GM18951 (cell line): ENCODE data around the gene HOXA6.

Experiments
- POLR2A ChIP-seq: IDR thresholded peaks from 4 replicates; pipeline ENCODE4 v1.6.1; 2011; ENCODE audit warnings: mild to moderate bottlenecking; ENCODE audit not compliant: insufficient read length, insufficient read depth; ENCODE audit errors: extremely low read depth
- in situ Hi-C: fragments of 300-500 bp; cut with MboI; formaldehyde crosslinking; loops from one replicate; pipeline ENCODE4 v1.12.0; 2022; ENCODE audit warnings: low sequenced_read_pairs, mixed read lengths, inconsistent platforms; ENCODE audit not compliant: unreplicated experiment

The HOXA6 gene

GRCh38 chr7:27166531-27167505, 19.2 kb upstream of the HOXA6 start:
- TF ChIP-seq POLR2A, result no peak
- in situ Hi-C loops, result no loop called here

DNA sequence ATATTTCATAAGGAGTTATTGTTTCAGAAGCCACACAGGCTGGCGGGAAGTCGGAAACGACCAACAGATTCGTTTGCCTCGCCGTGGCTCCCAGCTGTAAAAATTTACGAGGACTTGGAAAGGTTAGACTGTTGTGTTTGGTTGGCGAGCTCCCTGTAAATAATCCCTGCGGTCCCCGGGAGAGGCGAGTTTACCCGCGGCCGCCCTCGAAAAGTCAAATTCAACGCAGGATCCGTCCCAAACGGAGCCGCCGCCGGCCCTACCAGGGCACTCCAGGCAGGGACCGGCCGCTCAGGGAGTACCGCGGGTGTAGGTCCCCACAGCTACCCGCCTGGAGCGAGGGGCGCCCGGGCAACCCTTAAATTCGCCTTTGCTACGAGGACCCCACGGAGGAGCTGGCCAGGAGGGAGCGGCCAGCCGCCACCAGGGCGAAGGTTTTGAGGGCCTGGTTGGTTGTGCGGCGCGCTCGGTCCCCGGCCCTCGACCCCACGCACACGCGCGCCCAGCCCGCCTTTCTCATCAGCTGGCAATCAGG, 18.5 kb upstream of the HOXA6 start:
- no peak for TF ChIP-seq POLR2A
- in situ Hi-C loops, result no loop called here

- in situ Hi-C loops, result no loop called here
Observed at GRCh38 chr7:27165089-27165995, 17.8 kb upstream of the HOXA6 start, which contains the start of gene HOXA9. HOXA9 (minus strand) TSS chr7:27165537; CDS start chr7:27165457, 80 bp downstream.

DNA sequence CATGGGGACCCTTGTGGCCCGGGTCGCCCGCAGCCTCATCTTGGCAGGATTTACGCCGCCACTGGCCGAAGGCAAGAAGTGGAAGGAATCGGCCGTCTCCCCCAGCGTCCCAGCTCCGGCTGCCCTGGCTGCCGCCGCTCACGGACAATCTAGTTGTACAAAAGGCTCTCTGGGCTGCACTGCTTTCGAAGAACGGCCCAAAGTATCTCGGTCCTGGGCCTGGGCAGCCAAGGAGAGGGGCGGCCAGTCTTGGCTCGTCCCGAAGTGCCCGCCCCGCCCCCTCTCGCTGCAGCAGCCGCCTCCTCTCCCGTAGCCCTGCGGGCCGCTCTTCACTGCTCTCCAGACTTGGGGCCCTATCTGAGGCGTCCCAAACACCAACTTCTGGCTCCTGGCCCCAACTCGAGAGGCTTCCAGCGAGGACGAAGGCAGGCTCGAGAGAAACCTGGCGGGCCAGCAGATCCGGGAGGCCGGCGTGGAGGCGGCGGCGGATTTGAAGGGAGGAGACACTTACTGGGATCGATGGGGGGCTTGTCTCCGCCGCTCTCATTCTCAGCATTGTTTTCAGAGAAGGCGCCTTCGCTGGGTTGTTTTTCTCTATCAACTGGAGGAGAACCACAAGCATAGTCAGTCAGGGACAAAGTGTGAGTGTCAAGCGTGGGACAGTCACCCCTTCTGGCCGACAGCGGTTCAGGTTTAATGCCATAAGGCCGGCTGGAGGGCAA, 17.0 kb upstream of the HOXA6 start:
- no peak for TF ChIP-seq POLR2A
- in situ Hi-C loops, result no loop called here

More at GRCh38 chr7:27165089-27165995, 17.8 kb upstream of the HOXA6 start, which contains the start of gene HOXA9:
- TF ChIP-seq POLR2A, result peak; percentile 50

DNA sequence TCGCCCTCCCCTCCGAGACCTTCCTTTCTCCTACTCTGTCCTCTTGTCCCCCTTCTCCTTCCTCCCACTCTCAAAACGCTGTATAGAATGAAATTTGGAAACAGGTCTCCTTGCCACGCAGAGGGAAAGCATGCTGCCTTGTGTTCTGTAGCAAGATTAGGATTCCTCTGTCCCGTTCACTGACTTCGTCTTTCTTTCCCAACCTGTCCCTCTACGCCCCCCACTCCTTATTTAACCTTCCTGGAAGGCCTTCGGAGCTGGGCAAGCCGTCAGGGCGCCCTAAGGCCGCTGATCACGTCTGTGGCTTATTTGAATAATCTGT, 16.4 kb upstream of the HOXA6 start:
- TF ChIP-seq POLR2A, result no peak
- in situ Hi-C loops, result no loop called here

DNA sequence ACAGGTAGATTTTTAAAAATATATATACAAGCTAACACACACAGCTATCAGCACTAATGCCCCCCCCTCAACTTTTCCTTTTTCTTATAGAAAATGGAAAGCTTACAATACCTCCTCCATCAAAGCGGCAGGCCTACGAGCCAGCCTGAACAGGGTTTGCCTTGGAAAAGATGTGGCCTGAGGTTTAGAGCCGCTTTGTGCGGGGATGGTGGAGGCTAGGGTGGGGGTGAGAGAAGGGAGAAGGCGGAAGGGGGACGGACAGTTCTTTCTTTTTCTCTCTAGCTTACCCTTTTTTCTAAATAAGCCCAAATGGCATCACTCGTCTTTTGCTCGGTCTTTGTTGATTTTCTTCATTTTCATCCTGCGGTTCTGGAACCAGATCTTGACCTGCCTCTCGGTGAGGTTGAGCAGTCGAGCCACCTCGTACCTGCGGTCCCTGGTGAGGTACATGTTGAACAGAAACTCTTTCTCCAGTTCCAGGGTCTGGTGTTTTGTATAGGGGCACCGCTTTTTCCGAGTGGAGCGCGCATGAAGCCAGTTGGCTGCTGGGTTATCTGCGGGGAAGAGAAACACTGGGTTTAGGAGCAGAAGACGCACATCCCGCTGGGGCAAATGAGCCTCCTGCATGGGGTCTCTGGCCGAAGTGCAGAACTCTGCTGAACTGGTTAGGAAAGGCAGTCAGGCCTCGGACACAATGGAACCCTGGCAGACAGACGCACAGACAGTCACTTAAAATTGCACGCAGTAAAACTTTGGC, 15.9 kb upstream of the HOXA6 start:
- in situ Hi-C loops, result no loop called here
- TF ChIP-seq POLR2A, result no peak

- no peak for TF ChIP-seq POLR2A
- in situ Hi-C loops, result no loop called here
Observed at GRCh38 chr7:27162561-27163287, 15.2 kb upstream of the HOXA6 start.

GRCh38 chr7:27161721-27162560, 14.4 kb upstream of the HOXA6 start:
- no peak for TF ChIP-seq POLR2A
- in situ Hi-C loops, result no loop called here

DNA sequence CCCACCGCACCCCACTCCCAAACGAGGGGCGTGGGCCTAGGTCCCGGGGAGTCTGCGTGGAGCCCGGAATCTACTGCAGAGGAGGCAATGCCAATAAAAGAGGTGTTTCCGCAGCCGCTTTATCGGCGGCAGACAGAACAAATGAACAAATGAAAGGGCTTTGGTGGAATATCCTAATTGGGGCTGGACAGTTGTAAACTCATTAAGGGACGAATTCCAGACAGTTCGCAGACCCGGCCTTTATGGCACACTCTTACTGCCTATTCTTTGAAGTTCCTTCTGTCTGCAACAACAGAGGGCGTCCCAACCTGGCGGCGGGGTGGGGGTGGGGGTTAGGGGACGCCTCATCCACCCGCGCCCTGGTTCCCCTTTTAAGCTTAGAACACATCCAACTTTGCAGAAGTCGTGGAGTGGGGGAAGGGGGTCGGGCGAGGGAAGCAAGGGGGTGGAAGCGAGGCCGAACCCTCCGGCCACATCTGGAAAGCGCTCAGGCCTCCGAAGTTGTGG, 13.7 kb upstream of the HOXA6 start:
- in situ Hi-C loops, result no loop called here
- no peak for TF ChIP-seq POLR2A

GRCh38 chr7:27160546-27161213, 13.1 kb upstream of the HOXA6 start:
- TF ChIP-seq POLR2A, result no peak
- in situ Hi-C loops, result no loop called here
